ENCODE results near the gene VWF.

The VWF gene

DNA sequence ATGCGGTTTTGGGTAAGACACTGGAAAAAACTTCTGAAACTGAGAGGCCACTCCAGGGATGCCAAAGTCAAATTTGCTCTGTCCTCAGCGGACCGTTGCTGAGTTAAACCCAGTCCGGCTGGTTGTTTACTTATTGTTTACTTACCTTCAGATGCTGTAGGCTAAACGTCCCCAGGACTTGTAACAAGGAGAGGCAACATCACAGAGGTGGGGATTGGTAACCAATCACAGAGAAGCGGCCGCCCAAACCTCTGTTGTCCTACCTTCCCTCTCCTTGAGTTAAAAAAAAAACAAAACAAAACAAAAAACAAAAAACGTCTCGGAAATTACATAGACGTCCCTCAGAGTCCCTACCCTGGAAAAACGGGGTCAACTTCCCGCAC, 179.8 kb downstream of the VWF start:
- in situ Hi-C loops (cut with HindIII; ENCODE audit: low sequenced_read_pairs), result no loop called here
- H3K4me3 ChIP-seq (ENCODE audit: low read depth, low read length), result peak overlapping the region; percentile 45
- no peak for DNase-seq (ENCODE audit: low read depth)
- no peak for TF ChIP-seq CTCF (IDR thresholded peaks at IDR 0.05; ENCODE audit: low read depth, low read length, missing control alignments)

DNA sequence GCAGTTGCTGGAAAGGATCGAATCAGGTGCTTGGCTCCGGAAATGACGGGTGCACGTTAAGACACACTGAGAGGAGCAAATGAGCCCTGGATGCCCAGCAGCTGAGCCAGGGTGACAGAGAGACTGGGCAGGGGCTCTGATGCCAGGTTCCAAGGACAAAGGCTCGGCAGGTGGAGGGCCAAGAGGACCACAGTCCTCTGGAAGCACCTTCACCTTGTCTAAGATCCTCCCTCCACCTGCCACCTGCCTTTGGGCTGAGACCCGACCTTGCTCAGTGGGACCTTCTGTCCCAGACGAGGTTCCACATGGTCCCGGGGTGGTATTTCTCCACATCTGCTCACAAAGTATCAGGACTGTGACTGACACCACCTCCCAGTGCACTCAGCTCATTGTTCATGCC, 180.4 kb downstream of the VWF start:
- no peak for TF ChIP-seq CTCF (IDR thresholded peaks at IDR 0.05; ENCODE audit: low read depth, low read length, missing control alignments)
- no peak overlapping the region for H3K4me3 ChIP-seq (ENCODE audit: low read depth, low read length)
- DNase-seq (ENCODE audit: low read depth), result no peak
- in situ Hi-C loops (cut with HindIII; ENCODE audit: low sequenced_read_pairs), result no loop called here

DNA sequence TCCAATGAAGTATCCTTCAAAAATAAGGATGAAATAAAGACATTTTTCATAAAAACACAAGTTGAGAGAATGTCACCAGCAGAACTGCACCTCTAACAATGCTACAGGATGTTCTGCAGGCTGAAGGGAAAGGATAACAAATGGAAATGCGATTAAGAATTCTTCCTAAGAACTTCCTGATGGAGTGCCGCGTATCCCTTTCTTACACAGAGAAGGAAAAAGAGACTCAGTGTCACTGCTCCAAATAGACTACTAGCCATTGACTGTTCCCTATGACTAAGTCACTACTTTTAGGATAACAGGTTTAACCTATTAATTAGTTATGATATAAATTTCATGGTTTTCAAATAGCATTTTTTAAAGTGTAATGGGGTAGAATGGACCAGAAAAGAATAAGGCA, 182.6 kb downstream of the VWF start:
- TF ChIP-seq CTCF (IDR thresholded peaks at IDR 0.05; ENCODE audit: low read depth, low read length, missing control alignments), result no peak
- in situ Hi-C loops (cut with HindIII; ENCODE audit: low sequenced_read_pairs), result no loop called here
- no peak for DNase-seq (ENCODE audit: low read depth)
- no peak overlapping the region for H3K4me3 ChIP-seq (ENCODE audit: low read depth, low read length)

DNA sequence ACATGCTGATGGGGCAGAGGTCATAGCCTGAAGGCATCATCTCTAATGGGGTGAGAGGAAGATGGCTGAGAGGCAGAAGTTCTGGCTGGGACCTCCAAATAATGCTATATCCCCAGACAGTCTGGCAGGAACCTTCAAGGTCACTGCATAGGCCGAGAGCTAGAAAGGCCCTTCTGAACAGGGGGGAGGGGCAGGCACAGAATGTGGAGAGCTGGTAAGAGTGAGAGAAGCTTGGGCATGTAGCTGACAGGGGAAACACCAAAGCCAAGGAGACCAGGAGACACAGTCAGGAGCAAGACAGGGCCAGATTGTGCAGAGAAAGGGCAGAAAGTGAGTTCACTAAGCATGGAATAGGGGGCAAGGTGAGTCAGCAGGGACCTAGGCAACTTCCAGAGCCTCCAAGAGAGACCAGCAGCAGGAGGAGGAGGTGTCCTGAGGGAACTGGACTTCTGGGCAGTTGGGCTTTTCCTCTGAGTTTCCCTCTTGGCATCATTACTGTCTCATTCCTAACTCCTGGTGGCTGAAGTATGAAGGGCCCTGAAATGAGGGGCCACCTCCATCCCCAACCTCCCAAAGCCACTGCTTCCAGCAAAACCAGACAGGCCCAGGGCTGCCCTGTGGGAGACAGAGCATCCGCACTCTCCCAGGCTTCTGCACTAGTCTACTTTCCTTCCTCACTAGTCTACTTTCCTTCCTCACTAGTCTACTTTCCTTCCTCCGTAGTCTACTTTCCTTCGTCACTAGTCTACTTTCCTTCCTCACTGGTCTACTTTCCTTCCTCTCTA, 196.5 kb downstream of the VWF start:
- DNase-seq (ENCODE audit: low read depth), result no peak
- in situ Hi-C loops (cut with HindIII; ENCODE audit: low sequenced_read_pairs), result no loop called here
- TF ChIP-seq CTCF (IDR thresholded peaks at IDR 0.05; ENCODE audit: low read depth, low read length, missing control alignments), result no peak
- no peak overlapping the region for H3K4me3 ChIP-seq (ENCODE audit: low read depth, low read length)

GRCh38 chr12:5925646-5926045, 198.8 kb downstream of the VWF start:
- in situ Hi-C loops (cut with HindIII; ENCODE audit: low sequenced_read_pairs), result no loop called here

GRCh38 chr12:5924342-5924741, 200.1 kb downstream of the VWF start:
- TF ChIP-seq CTCF (IDR thresholded peaks at IDR 0.05; ENCODE audit: low read depth, low read length, missing control alignments), result no peak
- DNase-seq (ENCODE audit: low read depth), result no peak
- in situ Hi-C loops (cut with HindIII; ENCODE audit: low sequenced_read_pairs), result no loop called here
- no peak overlapping the region for H3K4me3 ChIP-seq (ENCODE audit: low read depth, low read length)

More at GRCh38 chr12:5925646-5926045, 198.8 kb downstream of the VWF start:
- DNase-seq (ENCODE audit: low read depth), result no peak
- no peak for TF ChIP-seq CTCF (IDR thresholded peaks at IDR 0.05; ENCODE audit: low read depth, low read length, missing control alignments)
- no peak overlapping the region for H3K4me3 ChIP-seq (ENCODE audit: low read depth, low read length)

All from astrocyte of the cerebellum (primary cell).